ENCODE measurements around the gene FBN1.

Gene FBN1

DNA sequence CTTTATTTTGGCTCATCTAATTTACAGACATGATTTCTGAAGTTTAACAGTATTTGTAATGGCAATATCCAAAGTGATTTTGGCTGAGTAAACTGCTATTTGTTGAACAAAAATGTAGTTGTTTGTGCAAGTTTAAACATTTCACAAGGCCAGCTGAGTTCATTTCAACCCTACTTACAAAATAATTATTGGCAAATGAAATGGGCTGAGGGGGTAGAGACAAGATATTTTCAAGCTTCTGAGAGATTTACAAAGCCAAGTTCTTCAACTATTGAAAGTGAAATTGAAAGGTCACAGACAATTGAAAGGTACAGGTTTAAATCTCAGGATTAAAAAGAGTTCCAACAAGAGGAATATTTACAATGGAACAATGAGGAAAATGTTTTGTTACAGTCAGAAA is 237.2 kb downstream of the FBN1 start:
- no peak for DNase-seq (ENCODE audit: low read depth in 1 of 2, low spot score in 1 of 2)

DNA sequence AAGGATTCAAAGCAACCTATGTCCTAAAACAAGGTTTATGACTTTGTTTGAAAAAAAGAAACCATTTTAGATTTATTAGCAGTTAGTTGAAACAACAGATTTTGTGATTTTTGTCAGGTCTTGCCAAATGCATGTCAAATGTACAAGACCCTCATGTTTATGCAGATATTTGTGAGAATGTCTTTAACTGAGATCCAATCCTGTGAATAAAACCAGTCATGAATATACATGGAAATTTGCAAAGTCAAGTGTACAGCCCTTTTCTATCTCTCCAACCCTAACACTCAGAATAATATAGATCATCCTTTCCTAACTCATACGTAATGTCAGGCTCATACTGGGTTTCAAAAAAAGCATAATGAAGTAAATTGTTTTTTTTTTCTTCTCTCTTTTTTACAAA is 237.9 kb downstream of the FBN1 start:
- no peak for DNase-seq (ENCODE audit: low read depth in 1 of 2, low spot score in 1 of 2)

DNA sequence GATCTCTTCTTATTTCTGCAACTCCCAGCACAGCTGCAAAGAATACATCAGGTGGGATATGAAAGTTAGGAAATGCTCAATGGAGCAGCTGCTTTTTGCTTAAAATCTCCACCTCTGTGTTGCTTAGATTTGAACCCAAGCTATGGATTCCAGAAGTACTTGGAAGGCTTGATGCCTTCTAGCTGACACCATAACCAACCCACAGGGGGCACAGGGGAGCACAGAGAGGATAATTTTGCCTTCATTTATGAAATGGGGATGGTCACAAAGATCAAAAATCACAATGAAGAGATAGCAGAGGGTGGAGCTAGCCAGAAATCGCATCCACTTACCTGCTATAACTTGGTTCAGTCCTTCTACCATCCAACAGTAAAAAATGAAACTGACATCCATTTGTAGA is 238.6 kb downstream of the FBN1 start:
- DNase-seq (ENCODE audit: low read depth in 1 of 2, low spot score in 1 of 2): no peak

DNA sequence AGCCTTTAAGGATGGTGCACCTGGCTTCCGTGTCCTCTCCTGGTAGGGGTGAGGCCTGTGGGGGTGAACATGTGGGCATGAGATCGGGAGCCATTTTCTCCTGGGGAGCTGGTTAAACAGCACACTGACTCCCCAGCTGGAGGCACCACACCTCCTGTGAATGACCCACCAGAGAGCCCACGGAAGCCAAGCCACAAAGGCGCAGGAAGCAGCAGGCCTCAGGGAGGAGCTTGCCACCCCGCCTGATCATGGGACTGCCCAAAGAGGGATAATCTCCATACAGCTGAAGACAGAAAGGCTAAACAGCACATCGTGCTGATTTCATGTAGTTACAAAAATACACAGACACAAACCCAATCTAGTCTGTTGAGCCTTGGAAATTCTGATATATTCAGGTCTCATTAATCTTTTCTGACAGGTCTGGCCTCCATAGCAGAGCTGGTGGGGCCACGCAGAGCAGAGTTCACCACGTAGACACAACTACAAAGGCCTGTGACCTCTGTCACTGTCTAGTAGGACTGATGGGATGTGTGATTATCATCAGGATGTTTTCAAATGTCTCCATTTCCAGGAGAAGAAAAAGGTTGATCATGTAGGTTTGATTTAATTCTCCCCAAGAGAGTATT is 239.1 kb downstream of the FBN1 start:
- DNase-seq (ENCODE audit: low read depth in 1 of 2, low spot score in 1 of 2): no peak

DNA sequence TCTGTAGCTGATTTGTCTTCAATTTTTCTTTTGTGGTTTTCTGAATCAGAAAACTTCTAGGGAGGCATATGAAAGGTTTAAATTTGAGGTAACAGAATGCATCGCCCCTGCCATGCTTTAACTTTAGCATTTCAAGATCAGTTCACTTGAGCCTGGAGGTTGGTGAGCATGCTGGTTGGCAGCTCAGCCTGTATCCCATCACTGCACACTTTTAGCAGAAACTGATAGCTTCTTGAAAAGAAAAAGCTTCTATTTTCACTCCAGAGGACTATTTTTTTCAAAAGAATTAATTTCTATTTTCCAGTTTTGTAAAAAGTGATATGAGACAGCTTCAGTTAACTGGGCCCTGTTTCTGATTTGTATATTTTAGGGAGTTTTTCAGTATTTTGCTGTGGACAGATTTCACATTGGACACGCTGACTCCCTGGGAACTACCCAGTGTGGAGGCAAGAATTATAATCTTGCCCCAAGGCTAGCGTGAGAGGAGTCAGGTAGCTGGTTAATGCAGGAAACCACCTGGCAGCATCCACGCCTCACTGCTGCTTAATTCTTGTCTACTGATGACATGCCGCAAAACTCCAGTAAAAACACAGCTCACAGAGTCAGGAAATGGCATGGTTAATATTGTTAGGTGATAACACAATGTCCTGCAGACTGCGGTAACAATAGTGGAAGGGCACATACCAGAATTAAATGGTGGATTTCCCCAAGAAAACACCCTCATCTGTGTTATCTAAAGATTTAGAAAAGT is 242.9 kb downstream of the FBN1 start:
- no peak for DNase-seq (ENCODE audit: low read depth in 1 of 2, low spot score in 1 of 2)

DNA sequence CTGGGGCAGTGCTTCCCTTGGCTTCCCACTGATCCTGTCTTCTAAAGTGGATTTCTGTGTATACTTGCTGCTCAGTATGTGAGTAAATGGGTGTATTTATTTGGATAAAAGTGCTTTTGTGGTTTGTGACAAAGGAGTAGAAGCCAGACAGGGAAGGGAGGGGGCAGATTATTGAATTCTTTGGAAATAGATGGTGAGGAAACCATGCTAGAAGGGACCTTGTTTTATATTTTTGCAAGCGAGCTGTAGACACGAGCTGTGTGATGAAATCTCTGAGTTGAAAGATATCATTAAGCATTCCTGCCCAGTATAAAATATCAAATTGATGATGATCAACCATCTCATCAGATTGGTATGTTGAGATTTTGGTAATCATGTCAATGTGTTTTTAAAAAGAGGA is 245.4 kb downstream of the FBN1 start:
- no peak for DNase-seq (ENCODE audit: low read depth in 1 of 2, low spot score in 1 of 2)

DNA sequence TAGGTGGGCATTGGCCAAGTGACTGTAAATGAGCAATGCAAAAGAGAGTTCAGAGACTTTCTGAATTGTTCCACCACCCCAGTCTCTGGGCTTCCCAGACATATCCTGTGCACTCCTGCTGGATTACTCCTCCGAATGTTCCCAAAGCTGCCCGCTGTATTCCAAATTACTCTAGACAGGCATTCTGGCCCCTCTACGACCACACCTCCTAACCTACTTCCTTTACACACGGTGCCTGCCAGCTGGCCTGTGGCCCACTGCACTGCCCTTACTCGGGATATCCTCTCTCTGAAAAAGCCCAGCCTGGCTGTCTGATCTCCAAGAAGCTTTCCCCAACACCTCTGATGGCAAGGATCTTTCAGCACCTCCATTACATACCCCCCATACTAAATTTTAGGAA is 247.7 kb downstream of the FBN1 start:
- DNase-seq (ENCODE audit: low read depth in 1 of 2, low spot score in 1 of 2): no peak

DNA sequence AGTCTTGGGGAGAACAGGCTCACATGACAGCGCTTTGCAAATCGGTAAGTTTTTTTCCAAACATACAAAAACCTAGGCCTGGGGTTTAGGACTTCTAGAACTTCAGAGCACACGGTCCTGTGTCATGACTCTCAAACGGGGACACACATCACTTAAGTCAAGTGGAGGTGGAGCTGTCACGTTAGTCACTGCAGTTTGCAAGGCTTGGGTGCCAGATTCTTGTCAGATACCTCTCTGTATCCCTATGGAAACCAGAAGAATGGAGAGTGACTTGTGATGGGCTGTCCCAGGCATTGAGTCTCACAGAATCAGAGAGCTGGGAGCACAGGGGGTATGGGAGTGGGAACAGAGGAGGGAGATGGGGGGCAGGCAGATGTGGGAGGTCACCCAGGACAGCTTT is 249.5 kb downstream of the FBN1 start:
- DNase-seq (ENCODE audit: low read depth in 1 of 2, low spot score in 1 of 2): no peak

DNA sequence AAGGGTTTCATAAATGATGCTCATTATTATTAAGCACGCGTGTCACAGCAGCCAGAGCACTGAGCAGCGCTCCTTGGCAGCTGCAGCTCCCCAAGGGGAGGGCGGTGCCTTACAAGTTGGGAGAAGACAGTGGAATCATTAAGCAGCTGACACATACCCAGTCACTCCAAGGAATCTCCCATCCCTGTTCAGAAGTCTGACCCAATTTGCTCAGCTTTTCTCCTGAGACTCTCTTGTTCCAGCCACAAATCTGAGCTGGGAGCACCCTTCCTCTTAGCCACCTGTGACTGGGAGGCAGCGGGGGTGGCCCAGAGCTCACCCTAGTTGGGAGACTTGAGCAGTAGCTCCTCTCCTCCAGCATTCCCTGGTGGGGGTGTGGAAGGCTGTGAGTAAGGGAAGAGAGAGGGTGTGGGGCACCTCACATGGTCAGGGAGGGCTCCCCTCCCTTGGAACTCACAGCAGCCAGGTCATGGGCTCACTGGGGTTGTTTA is 249.9 kb downstream of the FBN1 start:
- no peak for DNase-seq (ENCODE audit: low read depth in 1 of 2, low spot score in 1 of 2)

DNA sequence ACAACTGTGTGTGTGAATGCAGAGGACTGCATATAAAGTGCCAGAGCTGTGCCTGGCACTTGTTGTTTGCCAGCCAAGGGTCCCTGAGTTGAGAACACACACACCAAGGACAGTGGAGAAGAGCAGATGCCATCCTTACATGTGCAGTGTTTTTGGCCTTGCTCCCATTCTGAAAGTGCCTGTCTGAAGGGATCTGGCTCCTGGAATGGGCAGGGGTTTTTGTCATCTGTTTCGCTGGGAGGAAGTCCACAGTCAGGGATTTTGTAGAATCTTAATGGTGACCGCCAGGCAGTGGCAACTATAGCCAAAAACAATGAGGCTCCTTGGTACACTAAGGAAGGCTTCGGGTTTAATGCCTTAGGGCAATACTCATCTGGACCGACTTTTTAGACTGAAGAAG is 250.5 kb downstream of the FBN1 start:
- no peak for DNase-seq (ENCODE audit: low read depth in 1 of 2, low spot score in 1 of 2)

DNA sequence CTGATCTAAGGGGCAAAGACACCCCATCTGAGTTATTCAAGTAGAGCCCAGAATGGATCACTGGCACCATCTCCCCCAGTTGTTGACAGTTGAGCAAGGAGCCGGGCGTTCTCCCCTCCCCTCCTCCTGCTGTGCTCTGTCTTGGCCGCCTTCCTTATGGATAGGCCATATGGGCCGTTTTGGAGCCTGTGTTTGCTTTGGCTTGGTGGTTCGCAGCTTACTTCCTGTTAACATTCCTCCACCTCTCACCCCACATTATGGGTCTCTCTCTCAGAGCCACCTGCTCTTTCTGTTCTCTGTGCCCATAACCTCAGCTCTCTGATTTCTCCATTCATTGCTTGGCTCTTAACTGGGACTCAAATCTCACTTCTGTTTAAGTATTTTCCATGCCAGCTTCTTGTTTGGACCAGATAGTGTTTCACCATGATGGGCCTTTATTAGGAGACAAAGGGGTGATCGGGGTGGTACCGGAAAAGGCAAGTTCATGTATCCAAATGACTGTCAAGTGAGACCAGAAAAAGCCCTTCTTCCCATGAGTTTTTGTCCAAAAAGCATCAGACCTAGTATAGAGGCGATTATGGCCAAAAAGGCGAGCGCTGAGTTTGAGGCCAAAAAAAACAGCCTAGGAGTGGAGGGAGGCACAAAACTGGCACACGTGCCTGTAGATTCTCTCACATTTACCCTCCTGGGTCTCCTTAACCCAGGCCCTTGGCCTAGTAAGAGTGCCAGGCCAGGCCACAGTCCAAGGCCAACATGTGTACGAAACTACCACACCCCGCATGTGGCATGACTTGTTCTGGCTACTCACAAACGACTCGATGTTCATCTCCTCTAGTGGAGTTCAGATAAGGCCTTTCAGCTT is 251.6 kb downstream of the FBN1 start:
- no peak for DNase-seq (ENCODE audit: low read depth in 1 of 2, low spot score in 1 of 2)

DNA sequence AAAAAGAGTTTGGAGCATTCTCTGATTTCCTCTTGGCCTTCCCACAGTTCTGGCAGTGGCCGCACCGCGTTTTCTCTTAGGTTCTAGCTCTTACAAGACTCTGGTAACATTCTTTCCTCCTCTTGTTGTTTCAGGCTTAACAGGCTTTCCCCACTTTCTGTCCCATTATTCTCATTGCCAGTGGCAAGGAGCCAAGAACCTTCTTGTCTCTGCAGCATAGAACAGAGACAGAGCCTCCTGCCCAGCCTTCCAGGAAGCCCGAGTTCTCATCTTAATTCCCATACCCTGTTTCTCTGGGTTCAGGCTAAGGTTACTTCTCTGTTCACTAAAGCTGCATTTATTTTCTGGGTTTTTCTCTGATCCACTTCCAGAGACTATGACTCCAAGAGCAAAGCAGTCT is 253.2 kb downstream of the FBN1 start:
- no peak for DNase-seq (ENCODE audit: low read depth in 1 of 2, low spot score in 1 of 2)

DNA sequence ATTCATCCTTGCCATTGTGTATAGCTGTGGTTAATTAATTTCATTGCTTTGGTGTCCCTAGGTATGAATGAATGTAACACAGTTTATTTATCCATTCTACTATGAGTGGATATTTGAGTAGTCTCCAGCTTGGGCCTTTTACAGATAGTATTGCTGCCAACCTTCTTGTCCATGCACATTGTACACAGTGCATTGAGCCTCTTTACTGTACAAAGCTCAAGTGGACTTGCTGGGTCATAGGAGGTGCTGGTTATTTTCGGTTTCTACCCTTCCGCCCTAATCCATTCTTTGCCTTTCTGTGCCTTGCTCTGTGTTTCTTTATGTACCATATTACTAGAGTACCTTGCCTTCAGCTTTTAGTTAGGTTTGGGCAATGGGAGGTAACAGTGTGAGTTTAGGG is 253.6 kb downstream of the FBN1 start:
- no peak for DNase-seq (ENCODE audit: low read depth in 1 of 2, low spot score in 1 of 2)

DNA sequence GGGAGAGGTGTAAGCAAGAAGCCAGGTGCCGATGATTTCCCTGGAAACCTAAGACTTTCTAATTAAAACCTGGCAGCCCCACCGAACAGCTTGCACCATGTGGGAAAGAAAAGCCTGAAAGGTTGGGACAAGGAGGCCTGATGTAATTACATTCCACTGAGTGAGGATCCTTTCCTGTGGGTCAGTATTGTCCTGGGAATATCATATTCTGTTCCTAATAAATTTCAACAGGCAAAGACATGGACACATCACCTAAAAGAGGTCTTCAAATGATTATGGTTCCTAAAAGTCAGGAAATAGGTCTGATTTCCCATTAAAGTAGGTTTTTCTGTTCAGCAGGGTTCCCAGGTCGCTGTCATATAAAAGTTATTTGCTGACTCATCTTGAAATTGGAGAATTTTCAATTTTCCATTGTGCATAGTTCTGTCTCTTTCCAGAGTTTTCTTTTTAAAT is 255.8 kb downstream of the FBN1 start:
- DNase-seq (ENCODE audit: low read depth in 1 of 2, low spot score in 1 of 2): no peak

DNA sequence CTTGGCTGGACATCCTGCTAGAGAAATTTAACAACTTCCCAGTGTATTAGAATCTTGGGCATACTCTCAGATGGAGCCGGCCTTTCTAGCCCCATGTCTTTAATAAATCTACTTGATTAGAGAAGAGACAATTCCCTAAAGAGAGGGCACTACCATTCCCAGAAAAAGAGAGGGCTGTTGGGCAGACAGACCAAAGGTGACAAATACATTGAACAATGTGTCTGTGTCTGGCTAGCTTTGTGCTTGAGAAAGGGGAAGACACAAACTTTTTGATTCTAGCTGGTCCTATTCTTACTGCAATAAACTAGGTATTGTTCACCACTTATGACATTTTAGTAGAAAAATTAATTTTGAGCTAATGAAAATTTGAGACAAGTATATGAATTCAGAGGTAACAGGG is 256.6 kb downstream of the FBN1 start:
- no peak for DNase-seq (ENCODE audit: low read depth in 1 of 2, low spot score in 1 of 2)

DNA sequence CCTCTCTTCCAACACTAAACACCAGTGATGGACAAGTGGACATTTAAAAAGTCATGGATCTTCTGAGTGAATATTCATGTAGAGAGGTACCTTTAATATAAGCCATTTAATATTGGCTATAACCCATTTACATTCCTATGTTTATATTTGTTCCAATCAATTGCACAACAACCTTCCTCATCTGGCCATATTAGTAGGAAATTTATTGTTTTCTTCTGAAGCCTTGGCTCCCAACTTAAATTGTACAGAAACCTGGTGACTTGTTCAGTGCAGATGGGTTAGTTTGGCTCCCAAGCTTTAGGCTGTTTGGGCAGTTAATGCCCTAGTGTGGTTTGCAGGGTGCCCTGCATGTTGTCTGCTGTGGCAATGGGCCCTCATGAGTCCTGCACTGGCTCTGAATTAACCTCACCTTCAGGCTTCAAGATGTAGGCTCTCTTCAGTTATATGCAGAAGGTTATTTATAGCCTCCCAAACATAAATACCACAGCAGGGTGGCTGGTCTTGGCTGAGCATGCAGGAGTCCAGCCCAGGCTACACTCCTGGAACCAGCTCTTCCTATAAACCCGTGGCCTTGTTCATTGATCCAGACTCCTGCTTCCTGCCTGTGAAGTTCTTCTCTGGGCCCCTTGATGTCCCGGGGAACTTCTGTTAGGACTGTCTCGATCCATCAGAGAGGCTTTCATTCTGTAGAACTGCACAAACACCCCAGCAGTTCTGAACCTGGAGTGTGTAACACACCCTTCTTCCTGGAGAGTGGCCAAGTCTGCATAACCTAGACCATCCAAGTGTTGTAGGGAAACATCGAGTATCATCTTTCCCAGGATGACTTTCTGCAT is 257.3 kb downstream of the FBN1 start:
- DNase-seq (ENCODE audit: low read depth in 1 of 2, low spot score in 1 of 2): no peak

DNA sequence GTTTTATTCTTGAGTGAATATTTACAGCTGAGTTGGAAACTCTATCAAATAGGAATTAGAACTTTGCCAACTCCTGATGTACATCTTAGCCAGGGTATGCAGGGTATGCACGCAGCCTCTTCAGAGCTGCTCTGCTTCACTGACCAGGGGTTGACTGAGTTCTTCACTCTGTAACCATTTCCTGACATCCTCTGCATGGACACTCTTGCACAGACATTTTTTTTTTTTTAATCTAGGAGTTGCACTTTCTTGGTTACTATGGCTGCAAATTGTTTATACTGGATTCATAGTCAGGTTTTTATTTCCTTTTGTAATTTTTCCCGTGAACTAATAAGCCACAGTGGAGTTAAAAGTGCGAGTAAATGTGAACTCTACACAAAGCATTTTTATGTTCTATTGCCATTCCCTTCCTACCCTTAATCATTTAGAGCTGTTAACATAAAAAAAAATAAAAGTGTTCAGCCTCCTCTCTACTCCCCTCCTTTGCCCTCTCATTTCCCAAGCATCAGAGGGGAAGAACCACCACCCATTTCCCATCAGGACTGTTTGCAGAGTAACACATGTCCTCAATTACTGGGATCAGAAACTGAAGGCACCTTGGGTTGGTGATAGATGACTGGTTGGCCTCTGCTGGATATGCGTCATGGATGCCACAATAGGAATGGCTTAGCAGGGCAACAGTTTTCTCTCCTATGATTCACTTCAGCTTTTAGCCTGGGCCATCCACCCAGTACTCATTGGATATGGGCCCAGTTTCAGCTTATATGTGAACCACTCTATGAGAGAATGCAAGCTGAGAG is 260.3 kb downstream of the FBN1 start:
- no peak for DNase-seq (ENCODE audit: low read depth in 1 of 2, low spot score in 1 of 2)

DNA sequence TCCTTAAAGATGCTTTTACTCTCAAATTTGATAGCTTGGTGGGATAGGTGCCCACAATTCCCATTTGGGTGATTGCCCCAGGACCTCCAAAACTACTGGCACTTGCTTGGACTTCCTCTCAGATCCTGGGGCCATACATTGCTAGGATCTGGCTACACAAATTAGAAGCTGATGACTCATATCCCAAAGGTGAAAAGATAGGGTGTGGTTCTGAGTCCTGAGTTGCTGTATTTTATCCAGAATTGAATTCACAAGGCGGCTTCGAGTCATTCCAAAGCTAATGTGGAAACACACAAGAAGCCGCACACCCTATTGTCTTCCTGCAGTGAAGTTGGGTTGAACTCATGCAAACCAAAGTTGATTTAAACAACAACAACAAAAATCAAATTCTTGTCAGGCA is 260.9 kb downstream of the FBN1 start:
- DNase-seq (ENCODE audit: low read depth in 1 of 2, low spot score in 1 of 2): no peak

DNA sequence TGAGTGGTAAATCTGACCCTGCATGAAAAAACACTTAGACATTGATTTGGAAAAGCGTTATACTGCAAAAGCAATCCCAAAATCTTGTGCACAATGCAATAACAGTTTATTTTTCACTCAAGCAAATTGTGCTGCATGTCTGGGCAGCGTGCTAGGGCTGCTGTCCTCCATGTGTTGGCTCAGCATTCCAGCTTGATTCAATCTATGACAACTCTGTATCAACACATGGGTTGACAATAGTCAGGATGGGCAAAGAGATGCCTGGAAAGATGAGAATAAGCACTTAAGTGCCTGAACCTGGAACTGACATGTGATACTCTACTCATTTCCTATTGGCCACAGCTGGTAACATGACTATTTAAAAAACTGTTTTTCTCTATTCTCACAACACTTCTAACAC is 262.5 kb downstream of the FBN1 start:
- no peak for DNase-seq (ENCODE audit: low read depth in 1 of 2, low spot score in 1 of 2)

DNA sequence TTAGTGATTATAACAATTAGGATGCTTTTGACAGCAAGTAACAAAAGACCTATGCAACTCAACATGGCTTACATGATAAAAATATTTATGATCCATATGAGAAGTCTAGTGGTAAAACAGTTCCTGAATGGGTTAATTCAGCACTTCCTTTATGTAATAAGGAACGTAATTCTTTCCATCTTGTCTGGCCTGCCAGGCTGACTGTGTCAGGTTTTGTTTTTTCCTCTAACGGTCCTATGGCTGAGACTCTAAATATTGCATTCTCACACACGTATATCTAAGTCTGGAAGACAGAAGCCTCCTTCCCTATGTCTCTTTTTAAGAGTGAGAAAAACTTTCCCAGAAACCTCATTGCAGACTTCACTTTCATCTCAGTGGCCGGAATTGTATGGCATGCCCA is 263.6 kb downstream of the FBN1 start:
- no peak for DNase-seq (ENCODE audit: low read depth in 1 of 2, low spot score in 1 of 2)

Measured in activated CD4-positive, alpha-beta T cell treated with anti-CD3 and anti-CD28 coated beads, Interleukin-2, amount 50 U/mL, for 24 hours (primary cell).